IMR-90 (cell line): ENCODE measurements around the gene OGFOD2.

Experiments used
- BHLHE40 ChIP-seq: fragments of 150-350 bp; IDR thresholded peaks from 2 replicates; pipeline ENCODE4 v1.6.1; 2016; ENCODE audit warnings: mild to moderate bottlenecking, low read depth, low read length
- CTCF ChIP-seq: conservative IDR thresholded peaks from 2 replicates; pipeline ENCODE4 v1.5.1; 2012; ENCODE audit warnings: mild to moderate bottlenecking, low read depth, low read length, improper control_type of control experiment
- ELK1 ChIP-seq: fragments of 150-350 bp; IDR thresholded peaks from 2 replicates; pipeline ENCODE4 v1.6.1; 2016; ENCODE audit warnings: low read depth, mild to moderate bottlenecking, low read length, moderate library complexity, borderline replicate concordance
- POLR2A ChIP-seq: IDR thresholded peaks from 2 replicates; pipeline ENCODE4 v1.6.1; 2012; ENCODE audit warnings: mild to moderate bottlenecking, low read depth, low read length
- RAD21 ChIP-seq: IDR thresholded peaks from 2 replicates; pipeline ENCODE4 v1.6.1; 2012; ENCODE audit warnings: low read length, improper control_type of control experiment
- RCOR1 ChIP-seq: IDR thresholded peaks from 2 replicates; pipeline ENCODE4 v1.6.1; 2012; ENCODE audit warnings: mild to moderate bottlenecking, low read length, improper control_type of control experiment; ENCODE audit not compliant: insufficient replicate concordance
- SMC3 ChIP-seq: fragments of 150-350 bp; IDR thresholded peaks from 2 replicates; pipeline ENCODE4 v1.6.1; 2016; ENCODE audit warnings: low read depth, mild to moderate bottlenecking, antibody characterized with exemption, low read length, moderate library complexity
- USF2 ChIP-seq: fragments of 150-350 bp; IDR thresholded peaks from 2 replicates; pipeline ENCODE4 v1.6.1; 2017; ENCODE audit warnings: mild to moderate bottlenecking, antibody characterized with exemption, low read length, low read depth

- TF ChIP-seq CTCF: no peak
- no peak for TF ChIP-seq RAD21
- TF ChIP-seq POLR2A: no peak
- TF ChIP-seq RCOR1: no peak
- TF ChIP-seq USF2: no peak
- TF ChIP-seq BHLHE40: no peak
- TF ChIP-seq SMC3: no peak
- TF ChIP-seq ELK1: no peak
Observed at GRCh38 chr12:122948605-122949004, 26.4 kb upstream of the OGFOD2 start.
